ENCODE results near the gene RBMS1. TPM values are rescaled to one million over a fixed set of nuclear protein-coding genes. Genes with fewer than 3 reads are reported as not detected.
"Not testable (repeated sequence)": the region's sequence is repeated elsewhere in the genome, so short reads cannot be mapped to it uniquely, and the experiment has no call there.

The RBMS1 gene
- total RNA-seq, 1 experiment from 2014 or later = 49.9 TPM

- DNase-seq (ENCODE audit: low read depth) = no peak
These were observed 59.2 kb downstream of the RBMS1 start for GRCh38 chr2:160434254-160434948.

DNA sequence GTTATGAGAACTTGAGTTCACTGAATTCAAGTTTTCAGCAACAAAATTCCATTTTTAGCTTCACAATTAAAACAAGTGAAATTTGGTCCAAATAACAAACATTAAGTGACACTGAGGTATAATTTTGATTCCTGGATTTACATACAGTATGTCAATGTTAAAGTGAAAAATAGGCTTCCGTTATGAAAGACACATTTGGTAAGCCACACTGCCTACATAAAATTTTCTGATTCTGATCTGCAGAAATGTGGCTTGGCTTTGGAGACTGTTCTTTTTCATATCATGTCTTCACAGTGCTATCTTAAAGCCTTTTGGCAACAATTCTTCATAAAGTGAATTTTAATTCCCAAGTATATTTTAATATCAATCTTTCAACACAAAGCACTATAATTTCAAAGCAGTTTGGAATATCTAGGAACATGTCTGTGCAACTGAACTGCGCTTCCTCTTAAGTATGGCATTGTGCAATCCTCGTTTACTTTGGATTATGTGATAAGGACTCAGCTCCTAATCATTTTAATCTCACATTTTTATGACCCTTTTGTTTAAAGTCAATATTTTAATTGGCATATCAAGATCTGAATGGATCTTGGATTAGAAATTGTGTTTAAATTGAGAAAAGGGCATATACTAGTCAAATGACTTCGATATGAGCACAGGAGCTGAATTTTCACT lies 60.0 kb downstream of the RBMS1 start:
- no peak for DNase-seq (ENCODE audit: low read depth)

DNA sequence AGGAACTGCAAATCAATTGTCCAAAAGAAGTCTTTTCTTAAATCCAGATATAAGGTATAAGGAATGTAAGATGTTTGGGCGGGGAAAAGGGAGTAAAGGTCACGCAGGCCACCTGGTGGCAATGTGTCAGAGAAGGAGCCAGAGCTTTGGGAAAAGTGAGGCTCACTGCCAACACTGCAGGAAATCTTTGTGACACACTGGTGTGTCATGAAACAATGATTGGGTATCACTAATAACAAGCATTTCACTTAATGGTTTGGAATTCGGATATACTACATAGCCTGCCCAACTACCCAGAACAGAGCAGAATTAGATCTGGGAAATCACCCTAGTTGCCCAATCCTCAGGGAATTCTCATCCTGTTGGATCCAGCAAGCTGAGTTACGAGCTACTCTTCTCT lies 61.0 kb downstream of the RBMS1 start:
- peak; percentile 90 for DNase-seq (ENCODE audit: low read depth)

DNA sequence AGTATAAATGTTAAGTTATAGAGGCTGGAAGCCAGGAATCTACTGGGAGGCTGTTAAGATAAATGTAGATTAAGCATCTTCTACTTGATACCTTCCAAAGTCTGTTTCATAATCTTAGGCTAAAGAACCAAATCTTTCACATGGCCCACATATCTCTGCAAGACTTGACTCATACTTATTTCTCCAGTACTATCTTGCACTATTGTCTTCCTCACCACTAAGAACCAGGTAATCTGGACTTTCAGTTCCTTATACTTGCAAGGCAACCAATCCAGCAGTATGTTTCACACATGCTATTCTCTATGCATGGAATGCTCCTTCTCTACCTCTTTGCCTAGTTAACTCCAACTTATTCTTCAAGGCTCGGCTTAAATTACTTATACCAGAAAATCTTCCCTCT lies 62.2 kb downstream of the RBMS1 start:
- DNase-seq (ENCODE audit: low read depth) = no peak

- no peak for DNase-seq (ENCODE audit: low read depth)
These were observed 63.6 kb downstream of the RBMS1 start for GRCh38 chr2:160430001-160430344.

DNA sequence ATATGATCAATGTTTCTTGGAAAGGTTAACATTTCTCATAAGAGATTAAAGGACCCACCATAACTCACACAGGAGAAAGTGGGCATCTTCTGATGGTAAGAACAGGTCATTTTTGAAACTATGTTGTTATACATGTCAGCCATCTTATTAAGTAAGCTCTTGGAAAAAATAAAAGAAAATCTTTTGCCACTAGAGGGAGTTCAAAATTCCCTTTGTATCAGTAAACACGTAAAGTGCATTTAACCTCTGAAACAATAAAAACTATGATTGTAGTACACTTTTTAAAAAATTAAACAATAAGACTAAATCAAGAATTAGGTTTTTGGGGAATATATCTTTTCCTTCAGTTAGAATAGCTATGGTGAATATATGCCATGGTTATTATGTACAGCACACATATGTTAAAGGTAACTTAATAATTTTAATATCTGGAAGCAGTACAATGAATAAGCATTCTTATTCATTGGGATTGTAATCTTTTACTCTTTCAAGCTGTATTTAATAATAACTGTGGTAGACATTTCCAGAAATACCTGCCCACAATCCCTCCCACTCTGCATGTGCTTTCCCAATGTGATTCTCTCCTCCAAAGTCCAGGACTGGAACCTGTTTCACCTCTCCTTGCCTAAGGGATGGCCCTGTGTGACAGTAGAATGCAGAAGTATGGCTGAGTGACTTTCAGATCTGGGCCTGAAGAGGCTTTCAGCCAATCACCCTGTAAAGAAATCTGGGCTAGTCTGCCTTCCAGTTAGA lies 64.2 kb downstream of the RBMS1 start:
- DNase-seq (ENCODE audit: low read depth) = peak; percentile 46

- DNase-seq (ENCODE audit: low read depth) = no peak
These were observed 65.2 kb downstream of the RBMS1 start for GRCh38 chr2:160428405-160428763.

DNA sequence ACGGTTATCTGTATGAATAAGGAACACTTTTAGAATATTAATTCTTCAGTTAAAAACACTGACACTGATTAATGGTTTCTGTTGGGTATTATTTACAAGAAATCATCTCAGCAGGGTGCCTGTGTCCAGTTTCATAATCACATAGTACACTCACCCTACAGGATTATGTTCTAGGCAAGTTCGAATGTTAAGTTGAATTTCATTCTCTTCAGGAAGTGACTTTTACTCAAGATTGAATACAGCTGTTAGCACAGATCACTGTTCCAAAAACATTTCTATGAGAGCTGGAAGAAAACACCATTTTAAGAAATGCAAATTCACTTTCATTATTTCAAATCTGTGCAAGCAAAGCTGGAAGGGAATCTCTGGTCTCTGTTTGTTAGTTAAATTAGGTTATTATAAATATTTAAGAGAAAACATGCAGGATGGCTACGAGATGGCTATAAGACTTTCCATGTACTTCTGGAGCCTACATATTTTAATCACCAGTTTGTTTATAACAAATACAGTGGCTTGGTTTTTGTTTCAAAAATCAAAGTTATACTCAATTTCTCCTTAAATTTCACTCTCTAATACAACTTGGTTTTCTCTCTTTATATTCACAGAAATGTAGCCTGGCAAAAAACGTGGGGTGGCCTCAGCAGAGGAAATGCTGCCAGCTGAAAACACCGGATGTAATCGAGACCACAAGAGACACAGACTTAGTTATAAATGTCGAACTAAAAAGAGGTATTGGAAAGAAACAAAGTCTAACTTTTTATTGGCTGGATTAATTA lies 65.8 kb downstream of the RBMS1 start:
- DNase-seq (ENCODE audit: low read depth) = no peak

- no peak for DNase-seq (ENCODE audit: low read depth)
These were observed 67.0 kb downstream of the RBMS1 start for GRCh38 chr2:160426604-160427003.

- DNase-seq (ENCODE audit: low read depth) = no peak
These were observed 68.0 kb downstream of the RBMS1 start for GRCh38 chr2:160425434-160426151.

GRCh38 chr2:160423126-160423525 lies 70.5 kb downstream of the RBMS1 start:
- no peak for DNase-seq (ENCODE audit: low read depth)

DNA sequence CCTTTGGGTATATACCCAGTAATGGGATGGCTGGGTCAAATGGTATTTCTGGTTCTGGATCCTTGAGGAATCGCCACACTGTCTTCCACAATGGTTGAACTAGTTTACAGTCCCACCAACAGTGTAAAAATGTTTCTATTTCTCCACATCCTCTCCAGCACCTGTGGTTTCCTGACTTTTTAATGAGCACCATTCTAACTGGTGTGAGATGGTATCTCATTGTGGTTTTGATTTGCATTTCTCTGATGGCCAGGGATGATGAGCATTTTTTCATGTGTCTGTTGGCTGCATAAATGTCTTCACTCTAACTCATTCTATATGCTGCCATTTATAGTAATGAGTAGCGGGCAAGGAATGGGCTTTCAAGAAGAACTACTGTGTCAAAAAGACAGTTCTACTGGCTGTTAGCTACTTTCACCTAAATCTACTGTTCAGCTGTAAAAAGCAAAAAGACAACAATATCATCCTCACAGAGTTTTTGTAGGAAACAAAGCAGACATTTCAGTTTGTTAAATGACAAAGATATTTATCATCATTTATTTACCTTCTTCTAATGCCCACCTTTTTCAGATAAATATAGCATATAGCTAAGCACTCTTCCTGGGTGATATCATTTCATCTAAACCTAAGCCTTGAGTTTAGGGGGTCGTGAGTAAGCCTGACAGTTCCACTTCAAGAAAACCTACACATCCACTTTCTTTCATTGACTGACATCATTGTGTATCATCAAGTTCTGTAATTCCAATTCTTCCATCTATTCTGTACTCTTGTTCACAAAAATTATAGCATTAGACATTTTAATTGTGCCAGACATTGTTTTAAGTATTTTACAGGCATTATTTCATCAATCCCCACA lies 71.7 kb downstream of the RBMS1 start:
- not testable (repeated sequence) for DNase-seq (ENCODE audit: low read depth)

GRCh38 chr2:160420711-160421110 lies 72.9 kb downstream of the RBMS1 start:
- no peak for DNase-seq (ENCODE audit: low read depth)

DNA sequence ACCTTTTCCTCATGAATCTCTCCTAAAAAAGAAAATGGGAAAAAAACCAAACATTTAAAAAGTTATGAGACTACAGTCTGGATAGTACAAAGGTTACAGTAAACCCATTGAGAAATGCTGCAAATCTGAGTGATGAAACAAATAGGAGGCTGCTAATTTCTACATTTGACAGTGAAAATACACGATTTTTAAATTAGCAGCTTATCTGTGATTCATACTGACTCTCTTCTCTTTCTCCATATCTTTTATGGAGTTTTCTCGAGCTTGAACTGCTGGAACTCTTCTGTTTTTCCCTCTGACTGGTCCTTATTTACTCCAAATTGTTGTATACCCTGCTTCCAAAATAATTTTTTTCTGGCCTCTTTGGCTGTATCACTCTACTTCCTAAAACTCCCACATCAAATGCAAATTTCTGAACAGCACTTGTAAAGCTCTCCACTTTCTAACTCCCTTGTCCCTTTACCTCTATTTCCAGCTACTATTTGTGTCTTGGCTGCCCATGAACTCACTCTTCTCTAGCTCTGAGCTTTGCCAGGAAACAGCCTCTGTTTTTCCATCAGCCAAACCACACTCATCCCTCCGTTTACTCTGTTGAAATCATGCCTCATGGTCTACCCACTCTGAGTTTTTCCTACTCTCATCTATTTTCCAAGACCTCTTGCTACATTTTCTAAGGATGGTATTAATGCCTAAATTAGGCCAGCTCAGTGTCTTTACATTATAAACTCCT lies 73.7 kb downstream of the RBMS1 start:
- peak; percentile 33 for DNase-seq (ENCODE audit: low read depth)

- DNase-seq (ENCODE audit: low read depth) = no peak
These were observed 74.8 kb downstream of the RBMS1 start for GRCh38 chr2:160418853-160419252.

GRCh38 chr2:160418398-160418765 lies 75.2 kb downstream of the RBMS1 start:
- DNase-seq (ENCODE audit: low read depth) = peak; percentile 35

DNA sequence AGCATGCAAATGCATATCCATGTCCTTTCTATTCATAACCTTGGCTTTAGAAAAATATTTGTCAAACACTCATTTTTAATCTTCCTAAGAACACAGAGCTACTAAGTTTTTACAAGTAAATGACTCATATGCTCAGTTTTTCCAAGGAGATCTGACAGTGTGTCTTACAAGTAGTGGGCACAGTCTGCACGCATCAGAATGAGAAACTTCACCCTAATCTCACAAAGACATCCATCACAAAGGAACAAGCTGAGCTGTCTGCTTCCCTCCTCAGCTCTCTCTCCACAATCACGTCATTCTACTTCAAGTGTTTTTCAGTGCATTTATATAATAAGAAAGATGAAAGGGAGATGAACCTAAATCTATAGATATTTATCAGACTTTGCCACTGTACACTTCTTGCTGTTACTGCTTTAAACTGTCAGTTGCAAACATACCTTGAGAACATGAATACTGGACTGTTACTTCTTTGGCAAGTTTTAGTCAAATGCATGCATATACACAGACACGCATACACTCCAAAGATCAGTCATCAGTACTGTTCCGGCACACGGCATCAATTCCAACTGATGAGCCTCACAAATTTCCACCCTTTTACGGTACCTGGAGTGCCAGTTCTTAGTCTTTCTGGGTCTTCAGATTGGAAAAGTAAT lies 75.7 kb downstream of the RBMS1 start:
- peak; percentile 83 for DNase-seq (ENCODE audit: low read depth)

DNA sequence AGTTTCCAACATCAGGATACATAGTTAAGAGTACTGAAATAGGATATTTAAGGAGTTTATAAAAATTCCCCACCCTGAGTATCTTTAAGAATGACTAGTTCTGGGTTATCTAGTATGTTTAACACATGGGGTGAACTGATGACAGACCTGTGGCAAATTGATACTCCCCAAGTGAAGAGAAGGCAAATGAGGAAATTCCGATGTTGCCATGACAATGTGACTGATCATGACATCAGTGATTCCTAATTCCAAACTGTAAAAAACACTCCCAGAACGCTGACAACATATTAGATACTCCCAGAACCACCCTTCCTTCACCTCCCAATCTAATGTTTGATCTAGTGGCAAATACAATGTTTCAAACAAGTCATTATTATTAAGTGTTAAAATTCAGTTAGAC lies 77.6 kb downstream of the RBMS1 start:
- peak; percentile 48 for DNase-seq (ENCODE audit: low read depth)

DNA sequence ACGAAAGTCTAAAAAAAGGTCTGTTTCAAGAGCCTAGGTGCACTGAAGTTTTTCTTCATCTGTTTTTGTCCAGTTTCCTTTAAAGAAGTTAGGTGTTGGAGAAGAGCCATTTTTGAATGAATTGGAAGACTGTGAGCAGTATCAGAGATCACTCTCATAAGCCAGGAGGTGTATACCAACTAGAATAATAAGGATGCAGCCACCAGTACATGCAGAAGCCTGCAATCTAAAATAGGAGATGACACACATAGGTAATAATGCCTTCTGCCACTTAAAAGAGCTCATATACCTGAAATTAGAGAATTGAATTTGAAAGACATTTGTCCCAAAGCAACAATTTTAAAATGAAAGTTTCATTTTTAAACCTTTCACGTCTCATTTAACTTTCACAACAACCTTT lies 81.7 kb downstream of the RBMS1 start:
- DNase-seq (ENCODE audit: low read depth) = no peak
